Erythroblast (primary cell): ENCODE measurements around the gene NDRG2.

Experiments used
- GATA1 ChIP-seq: IDR thresholded peaks from 2 replicates; pipeline ENCODE4 v1.6.1; 2011; ENCODE audit warnings: low read depth, mild to moderate bottlenecking, control low read depth, low read length, moderate library complexity
- POLR2A ChIP-seq: IDR thresholded peaks from 2 replicates; pipeline ENCODE4 v1.6.1; 2011; ENCODE audit warnings: mild to moderate bottlenecking, low read length

DNA sequence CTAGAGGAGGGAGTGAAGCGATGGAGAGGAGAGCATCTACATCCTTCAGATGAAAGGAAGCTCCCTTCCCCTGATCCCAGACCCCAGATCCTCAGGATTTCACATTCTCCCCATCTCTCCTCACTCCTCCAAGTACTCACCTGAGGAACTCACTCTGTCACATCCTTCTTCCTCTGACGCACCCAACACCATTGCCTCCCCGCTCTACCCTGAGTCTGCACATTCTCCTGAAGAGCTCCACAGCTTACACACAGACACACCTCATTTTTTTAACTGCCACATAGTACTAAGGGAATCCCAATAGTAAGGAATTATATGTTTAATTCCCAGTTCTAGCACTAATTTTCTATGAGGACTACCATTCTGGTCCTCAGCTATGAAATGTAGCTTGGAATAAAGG is 51.4 kb downstream of the NDRG2 start:
- TF ChIP-seq POLR2A (no peak), GATA1 (no peak)
